ENCODE results near the gene MIXL1.
"Not testable (repeated sequence)": the region's sequence is repeated elsewhere in the genome, so short reads cannot be mapped to it uniquely, and the experiment has no call there.

The MIXL1 gene

GRCh38 chr1:226261818-226262217, 38.4 kb downstream of the MIXL1 start:
- H3K4me1 ChIP-seq: no peaks in the 10 kb centered on the region

GRCh38 chr1:226268421-226269124, 45.1 kb downstream of the MIXL1 start:
- Histone ChIP-seq H3K27me3 (no peaks in the 10 kb centered on the region), H3K36me3 (peaks cover 33% of the 10 kb centered on the region), H3K4me1 (no peaks in the 10 kb centered on the region), H3K4me3 (ENCODE audit: low read depth, low read length) (no peak overlapping the region), H3K9me3 (no peaks in the 10 kb centered on the region)
- no peak for DNase-seq
- no peak for TF ChIP-seq CTCF (IDR thresholded peaks at IDR 0.05; ENCODE audit: low read depth, low read length)

More at GRCh38 chr1:226261818-226262217, 38.4 kb downstream of the MIXL1 start:
- no peaks in the 10 kb centered on the region for H3K27me3 ChIP-seq
- TF ChIP-seq CTCF (IDR thresholded peaks at IDR 0.05; ENCODE audit: low read depth, low read length): no peak
- DNase-seq: no peak
- H3K9me3 ChIP-seq: no peaks in the 10 kb centered on the region
- no peak overlapping the region for H3K4me3 ChIP-seq (ENCODE audit: low read depth, low read length)
- H3K36me3 ChIP-seq: peaks cover 24% of the 10 kb centered on the region

- DNase-seq; H3K4me3 ChIP-seq (ENCODE audit: low read depth, low read length); H3K27me3 ChIP-seq; H3K9me3 ChIP-seq; H3K4me1 ChIP-seq: not testable (repeated sequence)
- peaks cover 21% of the 10 kb centered on the region for H3K36me3 ChIP-seq
These were observed 48.9 kb downstream of the MIXL1 start for GRCh38 chr1:226272233-226272902.

- H3K4me1 ChIP-seq: no peaks in the 10 kb centered on the region
- H3K9me3 ChIP-seq: no peaks in the 10 kb centered on the region
- DNase-seq: no peak
- H3K27me3 ChIP-seq: no peaks in the 10 kb centered on the region
- H3K36me3 ChIP-seq: peaks cover 12% of the 10 kb centered on the region
- no peak overlapping the region for H3K4me3 ChIP-seq (ENCODE audit: low read depth, low read length)
- no peak for TF ChIP-seq CTCF (IDR thresholded peaks at IDR 0.05; ENCODE audit: low read depth, low read length)
These were observed 50.7 kb downstream of the MIXL1 start for GRCh38 chr1:226274138-226274537.

GRCh38 chr1:226276077-226276682, 52.7 kb downstream of the MIXL1 start:
- TF ChIP-seq CTCF (IDR thresholded peaks at IDR 0.05; ENCODE audit: low read depth, low read length): no peak

More at GRCh38 chr1:226276077-226276682, 52.7 kb downstream of the MIXL1 start:
- Histone ChIP-seq H3K27me3 (no peaks in the 10 kb centered on the region), H3K4me3 (ENCODE audit: low read depth, low read length) (no peak overlapping the region), H3K9me3 (no peaks in the 10 kb centered on the region), H3K36me3 (peaks cover 12% of the 10 kb centered on the region), H3K4me1 (no peaks in the 10 kb centered on the region)
- DNase-seq: no peak
